Myocyte (in vitro differentiated cells): Measurements from ENCODE around the gene MEIS2. TPM values are rescaled to one million over a fixed set of nuclear protein-coding genes. Genes with fewer than 3 reads are reported as not detected.

Experiments
- DNase-seq: peaks from one replicate; pipeline ENCODE4 v3.0.0-alpha.2; 2012; ENCODE audit warnings: low read depth
- total RNA-seq: library from RNA; depleted of rRNA; stranded (reverse); fragments of >200 nt; gene quantifications from 2 replicates; pipeline ENCODE4 v1.2.3, GENCODE V29; 2014

The MEIS2 gene
- total RNA-seq, 1 donor from 2014 or later: 7.3 TPM

DNA sequence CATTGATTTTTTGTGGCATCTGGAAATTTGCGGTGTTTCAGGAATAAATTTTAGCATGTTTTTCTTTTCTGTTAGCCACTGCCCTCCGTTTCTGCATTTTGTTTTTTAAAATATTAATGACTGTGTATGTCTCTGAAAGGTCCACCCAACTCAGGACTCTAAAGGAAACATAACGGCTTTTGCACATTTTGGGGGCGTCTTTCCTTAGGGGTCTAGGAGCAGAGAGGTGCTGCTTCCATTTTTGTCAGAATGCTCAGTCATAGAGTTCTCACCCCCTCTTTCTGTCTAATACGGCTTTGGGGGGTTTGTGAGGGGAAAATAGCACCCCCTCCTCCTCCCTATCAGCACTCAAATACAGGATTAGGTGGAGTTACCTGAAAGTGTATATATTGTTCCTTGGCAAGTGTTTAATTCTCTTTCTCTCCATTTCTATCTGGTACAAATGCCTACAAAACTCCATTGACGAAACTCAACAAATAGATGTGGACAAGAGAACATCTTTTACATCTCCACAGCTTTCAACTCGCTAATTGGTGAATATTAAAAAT is 219.4 kb downstream of the MEIS2 start:
- DNase-seq: no peak

DNA sequence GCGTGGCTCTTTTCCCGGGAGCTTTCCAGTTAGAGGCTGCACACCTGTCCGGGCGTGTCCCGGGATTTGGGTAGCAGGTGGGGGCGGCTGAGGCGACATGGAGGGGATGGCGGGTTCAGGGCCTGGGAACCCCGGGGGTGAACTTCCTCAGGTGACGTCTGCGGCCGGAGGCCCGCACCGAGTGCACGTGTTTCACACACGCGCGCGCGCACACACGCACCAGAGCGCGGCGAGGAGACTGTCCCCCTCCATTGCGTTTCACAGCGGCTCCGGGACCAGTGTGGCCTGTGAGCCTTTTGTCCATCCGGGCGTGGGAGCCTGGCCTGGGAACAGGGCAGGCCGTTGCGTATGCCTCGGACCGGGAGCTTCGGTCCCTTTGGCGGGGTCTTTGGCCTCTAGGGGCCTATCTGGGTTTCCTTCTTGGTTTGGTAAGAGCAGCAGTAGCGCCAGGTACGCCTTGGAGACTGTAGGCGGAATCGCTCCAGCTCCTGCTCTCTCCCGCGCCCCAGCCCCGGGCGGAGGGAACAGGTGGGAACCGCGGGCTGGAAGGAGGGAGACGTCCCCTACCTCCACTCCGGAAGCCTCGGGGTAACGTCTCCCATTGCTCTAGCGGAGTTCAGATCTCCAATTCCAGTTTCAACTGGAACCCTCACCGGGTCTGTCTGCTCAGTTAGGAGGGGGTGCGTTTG is 220.0 kb downstream of the MEIS2 start:
- no peak for DNase-seq

DNA sequence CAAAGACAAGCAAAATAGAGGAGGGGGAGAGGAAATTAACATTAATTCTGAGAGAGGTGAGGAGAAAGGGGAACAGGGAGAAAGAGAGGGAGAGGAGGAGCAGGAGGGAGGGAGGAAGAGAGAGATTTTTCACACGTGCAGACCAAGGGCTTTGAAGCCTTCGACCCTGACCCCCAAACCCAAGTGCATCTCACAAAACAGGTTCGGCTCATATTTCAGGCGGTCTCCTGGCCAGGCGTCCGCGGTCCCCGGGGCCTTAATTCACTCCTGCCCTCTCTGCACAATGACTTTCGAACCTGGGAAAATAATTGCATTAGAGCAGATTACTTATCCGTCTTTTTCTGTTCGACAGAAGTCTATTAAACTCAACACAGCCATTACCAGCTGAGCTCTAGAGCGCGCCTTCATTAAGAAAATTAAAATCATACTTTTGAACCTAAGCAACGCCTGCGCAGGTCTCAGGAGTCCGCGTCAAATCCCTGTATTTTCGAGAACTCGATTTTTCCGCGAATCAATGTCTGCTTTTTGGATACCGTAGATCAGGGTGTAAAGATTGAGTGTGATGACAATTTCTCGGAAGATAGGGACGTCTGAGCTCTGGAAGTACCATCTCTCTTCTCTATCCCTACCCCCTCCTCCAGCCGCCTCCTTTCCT is 220.7 kb downstream of the MEIS2 start:
- no peak for DNase-seq

DNA sequence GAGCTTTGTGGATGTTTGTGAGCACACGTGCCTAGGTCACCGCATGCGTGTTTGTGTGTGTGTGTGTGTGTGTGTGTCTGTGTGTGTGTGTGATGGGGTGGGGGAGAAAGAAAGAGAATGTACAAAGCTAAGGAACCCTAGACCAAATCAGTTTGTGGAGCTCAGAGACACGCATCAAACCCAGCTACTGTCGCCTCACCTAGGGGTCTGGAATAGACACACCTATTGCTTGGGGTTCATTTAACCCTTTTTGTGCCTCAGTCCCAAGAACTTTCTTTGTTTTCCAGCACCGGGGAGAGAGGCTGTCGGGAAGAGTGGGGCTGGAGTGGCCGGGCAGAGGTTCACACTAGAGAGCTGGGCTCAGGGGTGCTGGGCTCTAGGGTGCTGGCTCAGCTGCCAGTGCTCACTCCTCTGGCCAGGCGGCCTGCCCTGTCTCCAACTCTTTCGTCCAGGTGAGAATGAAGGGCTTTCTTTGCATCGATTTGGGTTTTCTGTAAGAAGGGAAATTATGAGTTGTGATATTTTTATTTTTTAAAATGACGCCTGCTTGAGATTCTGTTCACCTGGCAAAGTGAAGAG is 221.6 kb downstream of the MEIS2 start:
- DNase-seq: no peak

DNA sequence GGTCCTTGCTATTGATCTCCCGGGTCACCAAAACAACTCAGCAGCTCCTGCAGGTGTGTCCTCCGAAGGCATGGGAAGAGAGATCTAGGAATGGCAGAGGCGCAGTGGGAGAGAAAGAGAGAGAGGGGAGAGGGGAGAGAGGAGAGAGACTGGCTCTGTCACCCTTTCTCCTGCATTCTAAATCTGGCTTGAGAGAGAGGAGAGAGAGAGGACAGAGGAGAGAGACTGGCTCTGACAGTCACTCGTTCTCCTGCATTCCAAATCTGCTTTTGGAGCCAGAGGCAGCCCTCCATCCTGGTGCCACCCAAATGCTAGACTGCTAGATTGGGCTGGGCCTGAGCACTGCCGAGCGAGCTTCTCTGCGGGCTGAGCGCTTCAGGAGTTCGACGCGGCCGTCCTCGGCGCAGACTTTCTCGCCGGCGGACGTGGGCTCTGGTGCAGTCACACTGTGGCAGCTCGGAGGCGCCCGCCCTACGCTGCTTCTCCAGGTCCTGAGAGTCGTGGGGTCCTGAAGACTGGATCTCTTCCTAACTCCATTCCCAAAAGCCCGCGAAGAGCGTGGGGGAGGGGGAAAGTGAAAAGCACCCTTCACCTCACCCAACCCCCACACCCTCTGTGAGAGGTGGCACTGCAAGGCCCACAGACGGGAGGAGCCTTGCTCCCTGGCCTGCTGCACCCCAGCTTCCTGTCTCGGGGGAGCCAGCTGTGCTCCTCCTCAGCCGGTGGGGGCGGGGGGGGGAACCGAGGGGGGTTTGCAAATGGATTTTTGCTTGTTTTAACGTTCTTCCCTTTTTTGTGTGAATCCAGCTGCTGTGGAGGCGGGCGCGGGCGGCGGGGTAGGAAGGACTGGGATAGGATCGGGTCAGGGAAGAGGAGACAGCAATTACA is 222.3 kb downstream of the MEIS2 start:
- no peak for DNase-seq

DNA sequence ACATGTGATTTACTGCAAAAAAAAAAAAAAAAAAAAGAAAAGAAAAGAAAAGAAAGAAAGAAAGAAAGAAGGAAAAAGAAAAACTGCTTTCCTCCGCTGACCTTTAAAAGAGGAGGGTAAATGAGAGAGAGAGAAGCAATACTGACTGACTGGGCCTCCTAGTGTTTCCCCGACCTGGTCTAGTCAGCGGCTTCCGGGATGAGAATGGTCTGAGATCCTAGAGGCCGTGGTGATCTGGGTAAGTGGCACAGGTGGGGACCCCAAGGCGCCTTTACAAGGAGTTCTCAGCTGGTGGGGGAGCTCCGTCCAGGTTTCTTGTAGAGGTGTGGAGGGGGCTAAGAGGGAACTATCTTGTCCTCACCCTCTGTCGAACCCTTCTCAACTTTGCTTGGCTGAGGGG is 223.1 kb downstream of the MEIS2 start:
- DNase-seq: no peak

DNA sequence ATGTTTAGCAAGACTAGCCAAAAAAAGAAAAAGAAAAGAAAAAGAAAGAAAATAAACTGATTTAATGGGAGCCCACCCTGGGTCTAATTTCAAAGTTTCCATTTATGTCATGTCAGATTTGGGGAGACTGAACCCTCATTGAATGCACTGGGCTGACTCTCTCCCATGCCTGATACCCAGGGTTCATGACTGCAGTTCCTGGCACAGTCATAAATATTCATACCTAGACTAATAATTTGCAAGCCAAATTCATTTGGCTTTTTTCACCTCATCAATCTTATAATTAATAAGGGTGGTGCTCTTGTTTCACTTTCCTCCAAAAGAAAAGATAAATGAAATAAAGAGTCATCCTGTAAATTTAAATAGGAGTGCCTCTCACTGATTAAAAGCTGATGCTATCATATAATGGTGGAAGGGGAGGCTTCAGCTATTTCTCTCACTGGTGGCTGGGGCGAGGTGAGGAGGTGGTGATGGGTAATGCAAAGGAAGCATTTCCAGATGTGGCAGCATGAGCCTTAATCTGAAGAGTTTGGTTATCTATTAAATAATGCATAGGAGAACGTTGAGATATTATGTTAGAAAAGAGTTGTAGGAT is 224.5 kb downstream of the MEIS2 start:
- no peak for DNase-seq

DNA sequence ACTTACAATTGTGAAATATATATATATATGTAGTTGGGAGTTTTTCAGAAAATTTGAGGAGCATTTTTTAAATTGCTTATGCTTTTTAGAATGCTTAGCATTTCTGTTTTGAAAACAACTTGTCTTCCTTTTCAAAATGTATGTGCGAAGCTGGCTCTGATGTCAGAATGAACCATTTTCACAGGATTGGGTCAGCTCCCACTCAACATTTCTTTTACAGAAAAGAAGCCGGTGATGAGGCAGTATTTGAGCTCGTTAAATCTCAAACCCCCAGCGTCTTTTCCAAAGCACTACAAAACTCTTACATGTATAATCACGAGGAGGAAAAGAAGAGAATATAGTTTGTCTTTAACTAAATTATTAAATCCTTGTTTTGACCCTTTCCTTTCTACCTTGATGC is 225.4 kb downstream of the MEIS2 start:
- DNase-seq: no peak

DNA sequence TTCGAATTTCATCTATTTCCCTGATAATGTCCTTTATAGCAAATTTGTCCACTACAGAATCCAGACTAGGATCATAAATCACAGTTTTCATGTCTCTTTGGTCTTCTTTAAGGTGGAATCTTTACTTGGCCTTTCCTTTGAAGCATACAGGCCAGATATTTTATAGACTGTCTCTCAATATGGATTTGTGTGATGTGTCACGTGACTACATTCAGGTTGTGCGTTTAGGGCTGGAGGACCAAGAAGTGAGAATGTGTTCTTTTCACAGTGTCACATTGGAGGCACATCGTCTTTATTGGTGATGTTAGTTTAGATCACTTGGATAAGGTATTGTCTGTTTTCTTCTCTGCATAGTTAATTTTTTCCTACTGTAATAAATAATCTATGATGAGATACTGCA is 232.9 kb downstream of the MEIS2 start:
- DNase-seq: no peak

DNA sequence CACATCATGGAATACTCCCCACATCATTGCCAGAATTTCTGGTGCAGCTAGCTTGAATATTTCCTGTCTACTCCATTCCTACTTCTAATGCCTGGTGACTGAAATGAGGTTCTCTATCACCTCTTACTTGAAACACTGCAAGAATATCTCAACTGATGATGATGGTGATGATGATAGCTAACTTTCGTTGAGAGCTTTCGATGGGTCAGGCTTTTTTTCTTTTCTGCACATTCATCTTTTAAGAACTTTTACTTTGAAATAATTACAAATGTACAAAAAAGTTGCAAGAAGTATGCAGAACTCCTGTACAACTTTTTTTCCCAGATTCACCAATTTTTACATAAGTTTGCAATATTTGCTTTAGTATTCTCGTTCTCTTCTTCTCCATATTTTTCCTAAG is 233.5 kb downstream of the MEIS2 start:
- no peak for DNase-seq

DNA sequence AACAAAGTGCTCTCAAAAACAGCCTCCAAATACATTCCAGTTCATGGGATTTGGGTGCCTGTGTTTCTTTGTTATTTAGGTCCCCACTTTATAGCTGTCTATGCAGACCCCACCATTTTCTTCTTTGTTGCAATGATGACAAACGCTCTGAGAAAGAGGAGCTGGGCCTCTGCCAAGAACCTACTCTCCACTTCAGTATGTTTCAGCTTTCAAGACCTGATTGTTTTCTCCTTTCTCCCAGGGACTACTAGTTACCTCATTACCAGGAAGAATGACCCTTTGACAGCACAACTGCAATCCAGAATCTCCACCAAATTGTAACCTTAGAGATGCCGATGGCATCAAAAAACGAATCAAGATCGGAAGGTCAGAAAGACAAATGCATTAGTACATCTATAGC is 236.8 kb downstream of the MEIS2 start:
- no peak for DNase-seq

DNA sequence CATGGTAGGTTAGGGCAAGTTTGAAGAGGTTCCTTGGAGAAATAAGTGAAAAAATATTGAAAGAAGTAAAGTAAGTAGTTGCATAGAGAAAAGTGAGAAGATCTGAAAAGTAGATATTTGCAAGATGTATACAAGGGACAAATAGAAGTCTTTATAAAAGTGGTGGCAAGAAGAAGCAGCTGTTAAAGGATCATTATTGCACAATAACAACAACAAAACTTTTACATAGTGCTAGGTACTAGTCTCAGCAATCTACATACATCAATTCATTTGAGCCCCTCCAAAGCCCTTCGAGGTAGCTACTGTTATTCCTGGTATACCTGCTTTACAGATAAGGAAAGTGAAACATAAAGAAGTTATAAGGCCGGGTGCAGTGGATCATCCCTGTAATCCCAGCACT is 239.6 kb downstream of the MEIS2 start:
- DNase-seq: no peak

DNA sequence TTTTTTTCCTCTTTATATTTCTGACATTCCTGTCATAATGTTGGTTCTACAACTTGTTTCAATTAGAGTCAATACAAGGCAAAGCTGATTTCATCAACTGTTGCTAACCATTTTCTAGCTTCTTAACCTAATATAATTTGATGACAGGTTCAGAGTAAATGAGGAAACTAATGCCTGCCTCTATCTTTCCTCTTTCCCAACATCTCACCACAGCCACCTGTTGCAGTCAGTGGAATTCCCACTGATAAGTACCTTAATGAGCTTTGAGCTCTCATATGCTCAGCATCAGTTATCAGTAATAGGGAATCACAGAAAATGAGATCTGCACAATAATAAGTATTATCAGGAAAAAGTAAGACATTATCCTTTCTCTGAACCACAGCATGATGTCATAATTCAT is 241.9 kb downstream of the MEIS2 start:
- no peak for DNase-seq

DNA sequence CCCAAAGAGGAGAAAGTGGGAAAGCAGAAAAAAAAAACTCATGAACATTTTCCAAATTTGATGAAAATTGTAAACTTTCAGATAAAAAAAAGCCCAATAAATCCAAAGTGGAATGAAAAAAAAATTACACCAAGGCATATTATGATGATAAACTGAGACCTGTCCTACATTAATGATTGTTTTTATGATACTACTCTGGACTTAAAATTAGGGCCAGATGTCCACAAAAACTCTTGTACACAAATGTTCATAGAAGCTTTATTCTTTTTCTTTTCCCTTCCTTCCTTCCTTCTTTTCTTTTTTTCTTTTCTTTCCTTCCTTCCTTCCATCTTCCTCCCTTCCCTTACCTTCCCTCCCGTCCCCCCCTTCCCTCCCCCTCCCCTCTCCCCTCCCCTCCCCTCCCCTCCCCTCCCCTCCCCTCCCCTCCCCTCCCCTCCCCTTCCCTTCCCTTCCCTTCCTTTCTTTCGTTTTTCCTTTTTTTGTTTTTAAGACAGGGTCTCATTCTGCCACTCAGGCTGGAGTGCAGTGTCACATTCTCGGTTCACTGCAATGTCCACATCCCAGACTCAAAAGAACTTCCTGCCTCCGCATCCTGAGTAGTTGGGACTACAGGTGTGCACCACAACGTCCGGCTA is 243.9 kb downstream of the MEIS2 start:
- no peak for DNase-seq

DNA sequence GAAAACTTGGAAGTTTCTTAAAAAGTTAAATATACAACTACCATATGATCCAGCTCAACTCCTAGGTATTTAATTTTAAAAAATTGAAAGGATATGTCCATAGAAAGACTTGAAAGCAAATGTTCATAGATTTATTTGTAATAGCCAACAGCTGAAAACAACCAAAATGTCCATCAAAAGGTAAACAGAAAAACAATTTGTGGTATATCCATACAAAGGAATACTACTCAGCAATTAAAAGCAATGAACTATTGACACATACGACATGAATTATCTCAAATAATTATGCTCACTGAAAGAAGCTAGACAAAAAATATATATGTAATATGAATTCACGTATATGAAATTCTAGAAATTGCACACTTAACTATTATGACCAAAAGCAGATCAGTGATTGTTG is 249.5 kb downstream of the MEIS2 start:
- no peak for DNase-seq

DNA sequence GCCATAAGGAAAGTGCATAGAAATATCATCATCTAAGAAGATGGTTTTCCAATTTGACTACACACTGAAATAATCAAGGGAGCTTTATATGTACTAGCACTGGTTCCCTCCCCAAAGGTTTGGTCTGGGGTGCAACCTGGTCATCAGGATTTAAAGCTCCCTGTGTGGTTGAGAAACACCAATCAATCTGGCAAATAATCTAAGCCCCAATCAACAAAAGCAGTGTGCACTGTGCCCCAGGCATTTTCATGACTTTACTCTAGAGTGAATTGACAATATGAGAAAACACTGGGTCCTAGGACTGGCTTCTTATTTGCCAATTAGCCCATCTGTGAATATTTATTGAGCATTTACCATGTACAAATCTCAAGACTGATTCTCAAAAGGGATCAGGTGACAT is 255.1 kb downstream of the MEIS2 start:
- no peak for DNase-seq

DNA sequence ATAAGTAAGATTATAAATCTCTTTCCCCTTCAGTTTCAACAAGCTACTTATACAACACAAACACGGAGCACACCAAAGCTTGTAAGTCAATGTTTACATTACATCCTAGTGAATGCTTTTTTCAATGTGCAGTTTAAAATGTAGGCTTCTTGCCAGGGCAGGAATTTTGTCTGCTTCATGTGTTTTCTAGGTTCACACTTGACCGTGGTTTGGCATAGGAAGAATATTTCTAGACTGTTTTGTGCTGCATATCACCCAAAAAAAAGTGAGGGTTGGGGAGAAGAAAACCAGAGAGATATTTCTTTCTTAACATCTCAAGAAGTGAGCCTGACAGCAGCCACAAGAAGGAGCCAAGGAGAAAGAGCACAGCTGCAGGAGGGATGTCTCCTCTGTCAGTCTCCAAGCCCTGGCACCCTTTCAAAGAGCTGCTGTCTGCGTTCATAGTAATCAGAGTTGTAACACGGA is 255.8 kb downstream of the MEIS2 start:
- DNase-seq: peak; percentile 54

DNA sequence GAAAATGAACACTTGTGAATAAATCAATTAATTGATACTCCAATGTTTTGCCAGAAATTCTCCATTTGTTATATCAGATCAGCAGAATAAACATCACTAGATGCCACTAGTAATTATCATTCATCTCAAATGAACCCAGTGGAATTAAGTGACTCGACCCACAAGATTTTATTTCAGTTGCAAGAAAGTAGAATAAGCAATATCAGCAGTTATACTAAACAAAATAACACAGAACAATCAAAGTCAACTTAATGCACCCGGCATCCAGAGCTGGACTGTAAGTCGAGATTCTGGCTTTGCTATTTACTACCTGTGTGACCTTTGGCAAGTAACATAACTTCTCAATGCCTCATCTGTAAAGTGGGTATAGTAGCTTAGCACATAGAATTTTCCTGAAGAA is 256.5 kb downstream of the MEIS2 start:
- DNase-seq: no peak

DNA sequence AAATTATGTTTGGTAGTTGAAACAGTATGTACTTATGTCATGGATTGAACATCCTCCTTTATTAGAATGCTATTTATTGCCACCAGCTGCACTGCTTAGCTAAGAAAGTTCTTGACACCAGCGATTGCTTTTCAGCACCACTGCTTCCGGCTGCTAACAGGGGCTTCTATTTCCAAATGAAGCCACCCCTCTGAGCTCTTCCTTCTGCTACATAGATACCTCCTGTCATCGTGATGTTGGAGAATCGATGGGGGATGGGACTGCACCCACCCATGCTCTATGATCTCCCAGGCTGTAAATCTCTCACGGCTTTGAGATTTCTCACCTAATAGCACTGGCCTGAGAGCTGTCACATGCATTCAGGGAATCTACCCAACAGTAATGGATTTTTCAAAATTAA is 259.2 kb downstream of the MEIS2 start:
- DNase-seq: no peak
